Spleen (tissue), 7 donors: ENCODE data around the gene NUAK2.

Experiments used
- CTCF ChIP-seq, 11 experiments: fragments of 200-600 bp in 7 of 11; fragments of 450-650 bp in 4 of 11; sonication (generic) in 4 of 11; IDR thresholded peaks in 8 of 11; conservative IDR thresholded peaks in 3 of 11; 1 replicate in 7 of 11; 2 replicates in 4 of 11; pipeline versions ENCODE4 v1.4.0 to v1.8.0; 2016 to 2021; ENCODE audit warnings: antibody characterized with exemption in 11 of 11, inconsistent platforms in 4 of 11, mild to moderate bottlenecking in 1 of 11
- POLR2A ChIP-seq, 3 donors: fragments of 450-650 bp; IDR thresholded peaks; one replicate each; pipeline ENCODE4 v1.5.1; 2017; ENCODE audit warnings: antibody characterized with exemption in 3 of 3, mild to moderate bottlenecking in 1 of 3
- POLR2AphosphoS5 ChIP-seq, 3 donors: sonication (generic); formaldehyde crosslinking; IDR thresholded peaks; one replicate each; pipeline ENCODE4 v1.5.1; 2017; ENCODE audit warnings: antibody characterized with exemption in 3 of 3
- donor health status: DM: no; HTN: no; CAD: no; lungs with moderate emphysema.
- donor health status: DM: no; HTN: no; CAD: no.
- donor health status: DM: no; HTN: no; CAD: no.

GRCh38 chr1:205287767-205288559 lies 33.6 kb downstream of the NUAK2 start:
- no peak for TF ChIP-seq POLR2A (IDR thresholded peaks at IDR 0.05)
- TF ChIP-seq CTCF (IDR thresholded peaks at IDR 0.05 in 8 of 11, conservative IDR thresholded peaks at IDR 0.05 in 3 of 11) = peak in 3 of 11 experiments; percentile 16 to 28 (median 27)
- TF ChIP-seq POLR2AphosphoS5 (IDR thresholded peaks at IDR 0.05) = peak in 2 of 3 donors; percentile 74 to 86
